Activated CD4-positive, alpha-beta memory T cell treated with anti-CD3 and anti-CD28 coated beads, Interleukin-2, amount 10 ng/mL, durations not matched to agents 7 days and 5 days (primary cell): ENCODE data around the gene SPRYD3. TPM values are rescaled to one million over a fixed set of nuclear protein-coding genes. Genes with fewer than 3 reads are reported as not detected.

Source experiments
- CTCF ChIA-PET: fragments of 350-600 bp; sonication (Branson Sonifier 250); formaldehyde crosslinking; loops from one replicate; lab custom pipeline; 2021; ENCODE audit warnings: antibody characterized with exemption, inconsistent platforms; lab: Charles Lee
- POLR2A ChIA-PET: fragments of 350-600 bp; sonication (Branson Sonifier 250); formaldehyde crosslinking; loops from one replicate; lab custom pipeline; 2021; ENCODE audit warnings: antibody characterized with exemption; lab: Charles Lee
- DNase-seq: peaks from one replicate; pipeline ENCODE4 v3.0.0-alpha.2; 2020
- H3K27ac Mint-ChIP-seq: one replicate; pipeline ENCODE4 v1.8.0; 2021; ENCODE audit warnings: mild to moderate bottlenecking, mixed read lengths
- H3K27me3 Mint-ChIP-seq: one replicate; pipeline ENCODE4 v1.8.0; 2021; ENCODE audit warnings: mixed read lengths
- H3K36me3 Mint-ChIP-seq: one replicate; pipeline ENCODE4 v1.8.0; 2021; ENCODE audit warnings: low read depth, mixed read lengths
- H3K4me1 Mint-ChIP-seq: one replicate; pipeline ENCODE4 v1.8.0; 2021; ENCODE audit warnings: mixed read lengths
- H3K4me3 Mint-ChIP-seq: one replicate; pipeline ENCODE4 v1.8.0; 2021; ENCODE audit warnings: mild to moderate bottlenecking, mixed read lengths
- H3K9me3 Mint-ChIP-seq: one replicate; pipeline ENCODE4 v1.8.0; 2021; ENCODE audit warnings: mixed read lengths
- total RNA-seq, 2 experiments: library from RNA; stranded (reverse); gene quantifications; one replicate each; pipeline ENCODE4 v1.2.3, GENCODE V29; 2021

Gene SPRYD3, protein sequence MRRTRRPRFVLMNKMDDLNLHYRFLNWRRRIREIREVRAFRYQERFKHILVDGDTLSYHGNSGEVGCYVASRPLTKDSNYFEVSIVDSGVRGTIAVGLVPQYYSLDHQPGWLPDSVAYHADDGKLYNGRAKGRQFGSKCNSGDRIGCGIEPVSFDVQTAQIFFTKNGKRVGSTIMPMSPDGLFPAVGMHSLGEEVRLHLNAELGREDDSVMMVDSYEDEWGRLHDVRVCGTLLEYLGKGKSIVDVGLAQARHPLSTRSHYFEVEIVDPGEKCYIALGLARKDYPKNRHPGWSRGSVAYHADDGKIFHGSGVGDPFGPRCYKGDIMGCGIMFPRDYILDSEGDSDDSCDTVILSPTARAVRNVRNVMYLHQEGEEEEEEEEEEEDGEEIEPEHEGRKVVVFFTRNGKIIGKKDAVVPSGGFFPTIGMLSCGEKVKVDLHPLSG
- total RNA-seq, result 10 to 100 TPM; 31.2 to 31.3 TPM

DNA sequence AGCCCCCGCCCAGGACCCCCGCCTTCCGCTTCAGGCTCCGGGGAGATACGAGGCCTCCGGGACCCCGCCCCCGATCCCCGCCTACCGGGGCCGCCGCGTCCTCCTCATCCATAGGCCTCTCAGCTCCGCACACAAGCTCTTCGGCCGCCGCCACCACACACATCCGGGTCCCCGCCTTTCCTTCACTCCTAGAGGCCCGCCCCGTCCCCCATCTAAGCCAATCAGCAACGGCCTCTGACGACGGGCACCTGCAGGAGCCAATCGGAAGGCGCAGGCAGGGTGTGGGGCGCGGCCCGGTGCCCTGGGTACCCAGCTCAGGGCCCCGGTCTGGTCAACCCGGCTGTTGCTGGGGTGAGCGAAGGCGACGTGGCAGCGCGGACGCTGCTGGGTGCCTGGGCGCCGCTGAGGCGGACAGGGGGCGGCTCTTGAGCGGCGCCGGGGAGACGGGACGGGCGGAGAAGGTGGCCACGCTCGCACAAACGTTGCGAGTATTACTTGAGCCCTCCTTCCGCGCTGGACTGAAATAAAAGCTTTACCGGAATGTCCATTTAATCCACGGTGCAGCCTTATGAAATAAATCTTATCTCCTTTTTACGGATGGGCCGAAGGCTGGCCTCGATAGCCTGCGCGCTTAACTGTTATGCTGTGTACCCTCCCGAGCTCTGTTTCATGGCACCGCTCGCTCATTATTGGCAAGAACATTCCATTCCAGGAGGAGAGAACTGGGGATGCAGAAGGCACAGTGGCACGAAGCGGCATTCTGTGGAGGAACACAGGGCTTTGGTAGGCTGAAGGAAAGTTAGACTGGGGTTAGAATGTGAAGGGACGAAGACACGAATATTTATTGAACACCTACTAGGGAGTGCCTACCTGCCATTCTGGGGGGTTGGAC is at the start of gene SPRYD3:
TSS of gene SPRYD3 (minus strand) at position 165 of the 892 bp plus-strand sequence. CDS start at position 108, 57 bp downstream.
- CTCF ChIA-PET, result interaction anchor here (0.7 to 8.3 kb wide), 12 partner anchors 11 to 342 kb away, joined by 3 to 82 read pairs (median 5); partner anchors contain the start of genes AAAS, EIF4B, IGFBP6 and SOAT2
- peak within 1 kb of the TSS; percentile 86 for H3K4me3 Mint-ChIP-seq
- H3K36me3 Mint-ChIP-seq, result peaks cover 26% of the 10 kb centered on the region
- peak; percentile 98 for DNase-seq
- no peaks in the 10 kb centered on the region for H3K27me3 Mint-ChIP-seq
- H3K9me3 Mint-ChIP-seq, result no peaks in the 10 kb centered on the region
- peaks cover 38% of the 10 kb centered on the region for H3K4me1 Mint-ChIP-seq
- POLR2A ChIA-PET, result interaction anchor here (0.7 to 3.8 kb wide), 19 partner anchors 10 to 421 kb away, joined by 3 to 34 read pairs (median 6); partner anchors contain the start of genes CSAD, EIF4B, IGFBP6 and MYG1
- peak within 1 kb of the TSS; percentile 83 for H3K27ac Mint-ChIP-seq

DNA sequence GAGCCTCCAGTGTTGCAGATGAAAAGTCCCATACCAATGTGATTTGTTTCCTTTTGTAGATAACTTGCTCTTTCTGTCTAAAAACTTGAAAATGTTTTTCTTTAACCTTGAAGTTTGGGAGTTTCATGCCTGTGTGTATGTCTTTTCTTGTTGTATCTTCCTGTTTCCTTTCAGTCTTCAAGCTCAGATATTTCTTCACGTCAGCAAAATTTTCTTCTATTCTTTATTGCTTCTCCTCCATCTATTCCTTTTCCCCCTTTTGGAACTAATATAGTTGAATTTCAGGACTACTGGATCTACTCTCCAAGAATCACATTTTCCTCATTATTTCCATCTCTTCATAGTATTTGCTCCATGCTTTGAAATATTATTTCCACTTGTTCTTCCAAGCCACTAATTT is 48.0 kb upstream of the SPRYD3 start:
- H3K27ac Mint-ChIP-seq, result no peak overlapping the region
- DNase-seq, result no peak
- POLR2A ChIA-PET, result no interaction called here

DNA sequence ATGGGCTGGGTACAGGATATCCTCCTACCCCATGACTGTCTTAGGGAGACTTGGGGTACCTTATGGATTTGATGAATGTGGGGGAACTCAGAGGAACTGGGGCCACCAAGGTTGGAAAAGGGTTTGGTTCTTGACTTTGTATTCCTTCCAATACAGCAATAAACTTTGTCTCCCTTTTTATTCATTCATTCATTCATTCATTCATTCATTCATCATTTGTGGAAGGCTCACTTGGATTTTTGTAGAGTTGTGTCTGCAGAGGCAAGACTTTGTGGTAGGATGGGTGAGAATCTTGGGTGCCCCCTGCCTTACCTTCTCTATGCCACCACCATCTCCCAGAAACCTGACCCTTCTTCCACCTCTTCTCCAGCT is 45.1 kb upstream of the SPRYD3 start:
- Mint-ChIP-seq H3K9me3 (no peaks in the 10 kb centered on the region), H3K4me3 (no peak overlapping the region), H3K27ac (no peak overlapping the region), H3K4me1 (peaks cover 2% of the 10 kb centered on the region), H3K27me3 (peaks cover 7% of the 10 kb centered on the region), H3K36me3 (no peaks in the 10 kb centered on the region)
- no peak for DNase-seq
- CTCF ChIA-PET, result interaction anchor here (1.1 to 1.6 kb wide), 2 partner anchors 25 to 70 kb away, joined by 3 to 4 read pairs; no protein-coding TSS in a partner anchor
- POLR2A ChIA-PET, result interaction anchor here (1.6 kb wide), 1 partner anchor 64 kb away, joined by 4 read pairs; no protein-coding TSS in a partner anchor

More for the DNA sequence above, 48.0 kb upstream of the SPRYD3 start:
- Mint-ChIP-seq H3K36me3 (no peaks in the 10 kb centered on the region), H3K4me1 (peaks cover 2% of the 10 kb centered on the region), H3K4me3 (no peak overlapping the region), H3K9me3 (no peaks in the 10 kb centered on the region), H3K27me3 (peaks cover 7% of the 10 kb centered on the region)
- CTCF ChIA-PET, result no interaction called here

DNA sequence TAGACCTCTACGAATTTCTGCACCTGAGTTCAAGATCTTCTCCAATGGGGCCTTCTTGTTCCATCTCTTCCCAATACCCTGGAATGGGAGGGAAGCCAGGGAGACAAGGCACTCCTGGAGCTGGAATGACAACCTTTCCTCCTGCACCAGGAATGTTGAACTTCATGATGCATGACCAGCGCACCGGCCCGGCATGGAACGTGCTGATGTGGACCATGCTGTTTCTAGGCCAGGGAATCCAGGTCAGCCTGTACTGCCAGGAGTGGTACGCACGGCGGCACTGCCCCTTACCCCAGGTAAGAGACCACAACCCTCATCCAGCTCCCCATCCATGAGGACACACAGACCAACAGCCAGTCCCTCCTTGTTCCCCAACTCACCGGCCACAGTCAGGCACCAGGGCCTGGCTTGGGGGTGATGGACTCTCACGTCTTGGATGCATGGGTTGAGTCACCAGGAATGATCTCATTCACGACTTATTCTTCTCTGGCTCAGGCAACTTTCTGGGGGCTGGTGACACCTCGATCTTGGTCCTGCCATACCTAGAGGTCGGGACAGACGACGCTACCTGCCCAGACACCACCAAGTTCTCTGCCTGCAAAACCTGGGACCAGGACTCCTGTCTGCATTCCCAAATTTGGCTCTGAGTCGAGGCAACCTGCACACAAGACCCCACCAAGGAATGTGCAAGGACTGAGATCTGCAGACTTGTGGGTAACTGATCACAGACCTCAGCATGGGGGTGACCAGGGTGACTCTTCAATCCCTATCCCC is 44.6 kb upstream of the SPRYD3 start:
- Mint-ChIP-seq H3K9me3 (no peaks in the 10 kb centered on the region), H3K4me3 (no peak overlapping the region), H3K27me3 (peaks cover 4% of the 10 kb centered on the region), H3K27ac (no peak overlapping the region), H3K36me3 (no peaks in the 10 kb centered on the region), H3K4me1 (peaks cover 2% of the 10 kb centered on the region)
- POLR2A ChIA-PET, result interaction anchor here (1.6 kb wide), 1 partner anchor 64 kb away, joined by 4 read pairs; no protein-coding TSS in a partner anchor
- CTCF ChIA-PET, result interaction anchor here (1.1 kb wide), 1 partner anchor 24 kb away, joined by 4 read pairs; no protein-coding TSS in a partner anchor
- DNase-seq, result no peak

DNA sequence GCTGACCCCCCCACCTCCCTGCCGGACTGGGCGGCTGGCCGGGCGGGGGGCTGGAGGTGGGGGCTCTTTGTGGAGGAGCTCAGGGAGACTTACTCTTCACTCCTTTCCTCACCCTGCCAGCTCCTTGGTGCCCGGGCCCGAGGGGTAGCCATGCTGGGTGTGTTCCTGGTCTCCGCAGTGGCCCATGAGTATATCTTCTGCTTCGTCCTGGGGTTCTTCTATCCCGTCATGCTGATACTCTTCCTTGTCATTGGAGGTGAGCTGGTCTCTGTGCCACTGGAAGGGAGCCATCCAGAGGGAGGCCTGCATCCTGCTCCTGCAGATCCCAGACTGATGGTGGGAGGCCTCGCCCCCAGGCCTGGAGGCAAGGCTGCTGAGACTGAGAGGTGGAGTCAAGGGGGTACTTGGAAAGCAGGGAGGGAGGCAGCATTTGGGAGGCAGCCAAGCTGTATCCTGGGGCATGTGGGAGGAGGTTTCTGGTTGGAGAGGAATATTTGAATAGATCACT is 43.8 kb upstream of the SPRYD3 start:
- ChIA-PET POLR2A (interaction anchor here (1.6 kb wide), 1 partner anchor 65 kb away, joined by 4 read pairs; no protein-coding TSS in a partner anchor), CTCF (interaction anchor here (1.1 kb wide), 1 partner anchor 24 kb away, joined by 4 read pairs; no protein-coding TSS in a partner anchor)
- peaks cover 2% of the 10 kb centered on the region for H3K4me1 Mint-ChIP-seq
- no peak overlapping the region for H3K27ac Mint-ChIP-seq
- peaks cover 4% of the 10 kb centered on the region for H3K27me3 Mint-ChIP-seq
- no peaks in the 10 kb centered on the region for H3K9me3 Mint-ChIP-seq
- H3K4me3 Mint-ChIP-seq, result no peak overlapping the region
- H3K36me3 Mint-ChIP-seq, result no peaks in the 10 kb centered on the region
- DNase-seq, result no peak

DNA sequence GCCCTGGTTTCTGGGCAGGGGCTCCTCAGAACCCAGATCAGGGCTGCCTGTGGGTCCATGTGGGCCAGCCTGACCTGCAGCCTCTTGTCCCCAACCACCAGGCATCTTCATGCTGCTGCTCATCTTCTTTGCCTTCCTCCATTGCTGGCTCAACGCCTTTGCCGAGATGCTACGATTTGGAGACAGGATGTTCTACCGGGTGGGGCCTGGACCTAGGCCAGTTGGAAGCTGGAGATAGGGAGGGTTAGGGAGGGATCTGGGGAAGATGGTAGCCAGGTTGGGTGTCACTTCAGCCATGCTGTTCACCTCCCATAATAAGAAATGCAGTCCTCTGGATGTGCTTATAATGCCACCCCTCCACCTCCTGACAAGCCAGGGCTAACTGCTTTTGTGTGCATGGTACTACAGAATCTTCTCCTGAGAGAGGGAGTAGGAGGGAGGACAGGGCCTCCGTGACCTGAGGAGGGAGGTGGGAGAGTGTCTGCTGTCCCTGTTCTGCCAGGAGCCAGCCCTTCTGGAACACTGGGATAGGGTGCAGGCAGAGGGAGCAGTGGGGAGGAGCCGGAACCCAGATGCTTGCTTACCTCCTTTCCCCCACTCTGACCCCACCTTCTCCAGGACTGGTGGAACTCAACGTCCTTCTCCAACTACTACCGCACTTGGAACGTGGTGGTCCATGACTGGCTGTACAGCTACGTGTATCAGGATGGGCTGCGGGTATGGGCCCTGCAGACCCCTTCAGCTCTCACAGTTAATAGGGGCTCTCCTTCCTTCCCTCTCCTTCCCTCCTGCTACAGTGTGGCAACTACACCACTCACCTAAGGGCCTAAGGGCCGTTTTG is 41.7 kb upstream of the SPRYD3 start:
- no peak for DNase-seq
- Mint-ChIP-seq H3K36me3 (no peaks in the 10 kb centered on the region), H3K27me3 (no peaks in the 10 kb centered on the region), H3K4me3 (no peak overlapping the region), H3K27ac (no peak overlapping the region), H3K9me3 (no peaks in the 10 kb centered on the region), H3K4me1 (no peaks in the 10 kb centered on the region)
- ChIA-PET CTCF (no interaction called here), POLR2A (no interaction called here)

DNA sequence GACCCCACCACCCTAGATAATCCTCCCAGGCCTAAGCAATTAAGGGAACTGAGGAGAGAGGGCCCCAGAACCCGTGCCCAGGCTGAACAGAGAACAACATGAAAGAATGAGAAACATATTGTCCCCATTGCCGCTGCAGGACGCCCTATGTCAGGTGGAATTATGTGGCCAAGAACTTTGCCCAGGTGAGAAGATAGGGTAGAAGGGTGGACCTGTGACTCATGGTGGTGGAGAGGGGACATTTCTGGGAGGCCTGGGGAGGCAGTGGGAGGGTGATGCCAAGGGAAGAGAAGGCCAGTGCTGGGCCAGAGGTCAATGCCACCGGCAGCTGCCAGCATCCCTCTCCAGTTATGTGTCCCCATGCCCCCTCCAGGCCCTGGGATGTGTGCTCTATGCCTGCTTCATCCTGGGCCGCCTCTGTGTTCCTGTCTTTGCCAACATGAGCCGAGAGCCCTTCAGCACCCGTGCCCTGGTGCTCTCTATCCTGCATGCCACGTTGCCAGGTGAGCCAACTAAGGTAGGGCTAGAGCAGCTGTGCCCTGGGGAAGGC is 39.6 kb upstream of the SPRYD3 start:
- Mint-ChIP-seq H3K36me3 (no peaks in the 10 kb centered on the region), H3K9me3 (no peaks in the 10 kb centered on the region), H3K4me1 (no peaks in the 10 kb centered on the region), H3K27me3 (no peaks in the 10 kb centered on the region), H3K4me3 (no peak overlapping the region), H3K27ac (no peak overlapping the region)
- DNase-seq, result no peak
- ChIA-PET POLR2A (no interaction called here), CTCF (interaction anchor here (0.6 kb wide), 1 partner anchor 47 kb away, joined by 3 read pairs; no protein-coding TSS in a partner anchor)

DNA sequence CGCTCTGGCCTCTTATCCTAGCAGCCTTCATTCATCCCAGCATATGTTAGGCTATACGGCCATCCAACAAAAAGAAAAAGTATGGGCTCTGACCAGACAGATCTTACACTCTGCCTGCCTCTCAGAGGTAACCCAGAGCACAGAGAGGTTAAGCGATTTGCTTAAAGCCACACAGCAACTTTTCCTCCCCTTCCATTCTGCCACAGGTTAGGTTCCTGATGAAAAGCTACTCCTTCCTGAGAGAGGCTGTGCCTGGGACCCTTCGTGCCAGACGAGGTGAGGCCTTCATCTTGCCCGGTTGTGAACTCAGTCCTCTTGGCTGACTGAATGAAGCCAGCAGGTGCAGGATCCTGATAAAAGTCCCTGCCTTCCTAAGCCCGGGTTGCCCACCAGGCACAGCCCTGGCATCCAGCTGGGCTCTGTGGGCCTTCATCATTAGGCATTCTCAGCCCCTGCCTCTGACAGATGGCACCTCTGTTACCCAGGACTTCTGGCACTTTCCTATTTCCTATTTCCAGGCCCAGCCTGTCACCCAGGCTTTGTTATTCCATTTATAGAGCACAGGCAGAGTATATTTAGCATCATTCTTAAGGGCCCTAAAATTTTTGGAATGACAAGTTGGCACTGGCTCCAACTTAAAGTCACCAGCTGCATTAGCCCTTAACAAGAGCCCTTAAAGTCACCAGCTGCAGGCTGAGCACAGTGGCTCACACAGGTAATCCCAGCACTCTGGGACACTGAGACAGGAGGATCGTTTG is 36.9 kb upstream of the SPRYD3 start:
- Mint-ChIP-seq H3K9me3 (no peaks in the 10 kb centered on the region), H3K4me1 (no peaks in the 10 kb centered on the region), H3K27ac (no peak overlapping the region), H3K36me3 (no peaks in the 10 kb centered on the region), H3K27me3 (no peaks in the 10 kb centered on the region), H3K4me3 (no peak overlapping the region)
- ChIA-PET POLR2A (no interaction called here), CTCF (interaction anchor here (1.2 kb wide), 1 partner anchor 17 kb away, joined by 4 read pairs; no protein-coding TSS in a partner anchor)
- DNase-seq, result no peak

DNA sequence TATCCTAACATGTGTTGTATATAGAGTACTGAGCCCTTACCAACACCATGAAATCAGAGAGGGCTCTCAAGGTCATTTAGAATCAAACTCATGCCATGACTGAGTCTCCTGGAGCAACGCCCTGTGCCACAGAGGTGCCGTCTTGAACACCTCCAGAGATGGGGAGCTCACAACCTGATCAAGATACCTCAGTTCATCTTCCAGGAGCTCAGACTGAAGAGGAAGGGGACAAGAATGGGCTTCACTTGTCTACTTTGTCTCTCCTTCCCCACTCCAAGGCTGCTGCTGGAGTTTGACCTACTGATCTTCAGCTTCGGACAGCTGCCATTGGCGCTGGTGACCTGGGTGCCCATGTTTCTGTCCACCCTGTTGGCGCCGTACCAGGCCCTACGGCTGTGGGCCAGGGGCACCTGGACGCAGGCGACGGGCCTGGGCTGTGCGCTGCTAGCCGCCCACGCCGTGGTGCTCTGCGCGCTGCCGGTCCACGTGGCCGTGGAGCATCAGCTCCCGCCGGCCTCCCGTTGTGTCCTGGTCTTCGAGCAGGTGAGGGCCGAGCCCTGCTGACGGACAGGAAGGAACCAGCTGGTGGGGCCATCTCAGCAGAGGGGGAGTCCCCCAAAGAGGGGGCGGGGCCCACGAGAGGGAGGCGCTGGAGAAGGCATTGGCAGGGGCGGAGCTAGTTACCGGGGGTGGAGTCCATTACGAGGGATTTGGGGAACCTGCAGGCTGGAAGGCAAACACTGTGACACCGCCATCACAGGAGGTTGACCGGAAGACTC is 36.1 kb upstream of the SPRYD3 start:
- Mint-ChIP-seq H3K27me3 (no peaks in the 10 kb centered on the region), H3K36me3 (no peaks in the 10 kb centered on the region), H3K27ac (no peak overlapping the region), H3K4me3 (no peak overlapping the region), H3K4me1 (no peaks in the 10 kb centered on the region), H3K9me3 (no peaks in the 10 kb centered on the region)
- POLR2A ChIA-PET, result no interaction called here
- DNase-seq, result no peak
- CTCF ChIA-PET, result interaction anchor here (0.6 to 1.2 kb wide), 2 partner anchors 10 to 16 kb away, joined by 3 to 4 read pairs; no protein-coding TSS in a partner anchor

DNA sequence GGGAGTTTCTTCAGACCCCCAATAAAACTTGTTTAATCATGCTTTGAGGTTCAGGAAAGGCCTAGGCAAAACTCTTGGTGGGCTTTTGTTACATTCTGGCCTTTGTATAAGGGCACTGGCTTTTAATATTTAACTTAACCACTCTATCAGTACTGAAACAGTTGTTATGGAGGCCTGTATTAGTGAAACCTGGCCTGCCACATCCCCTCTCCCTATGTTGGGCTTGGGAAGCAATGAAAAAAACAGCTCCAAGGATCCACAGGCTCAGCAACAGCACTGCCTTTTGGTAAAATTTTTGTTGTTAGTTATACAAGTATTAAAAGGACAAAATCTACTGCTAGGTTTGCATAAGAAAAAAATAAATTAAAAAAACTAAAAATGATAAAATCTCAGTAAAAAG is 34.8 kb upstream of the SPRYD3 start:
- no peak for DNase-seq
- ChIA-PET CTCF (no interaction called here), POLR2A (no interaction called here)
- Mint-ChIP-seq H3K4me1 (no peaks in the 10 kb centered on the region), H3K9me3 (no peaks in the 10 kb centered on the region), H3K27ac (no peak overlapping the region), H3K4me3 (no peak overlapping the region), H3K27me3 (no peaks in the 10 kb centered on the region), H3K36me3 (no peaks in the 10 kb centered on the region)
